Parathyroid adenoma (tissue), 2 donors: ENCODE results near the gene CHMP4B.

ENCODE experiments used
- H2AFZ ChIP-seq: fragments of 300-600 bp; sonication (generic); one replicate; pipeline ENCODE4 v1.7.0; 2017; ENCODE audit warnings: antibody characterized with exemption, mild to moderate bottlenecking
- H3K27ac ChIP-seq: fragments of 300-600 bp; sonication (generic); one replicate; pipeline ENCODE4 v1.7.0; 2017
- H3K27me3 ChIP-seq: fragments of 300-600 bp; sonication (generic); one replicate; pipeline ENCODE4 v1.7.0; 2017; ENCODE audit warnings: low read length; ENCODE audit not compliant: control insufficient read depth, insufficient read depth
- H3K36me3 ChIP-seq: fragments of 300-600 bp; sonication (generic); one replicate; pipeline ENCODE4 v1.7.0; 2017; ENCODE audit warnings: low read length; ENCODE audit not compliant: control insufficient read depth, insufficient read depth
- H3K4me1 ChIP-seq: fragments of 300-600 bp; sonication (generic); one replicate; pipeline ENCODE4 v1.7.0; 2017; ENCODE audit warnings: control low read depth
- H3K4me2 ChIP-seq: fragments of 300-600 bp; sonication (generic); one replicate; pipeline ENCODE4 v1.7.0; 2017; ENCODE audit warnings: low read length
- H3K4me3 ChIP-seq: fragments of 300-600 bp; sonication (generic); one replicate; pipeline ENCODE4 v1.7.0; 2017; ENCODE audit warnings: low read depth, low read length
- H3K79me2 ChIP-seq: fragments of 300-600 bp; sonication (generic); one replicate; pipeline ENCODE4 v1.7.0; 2017; ENCODE audit warnings: control low read depth
- H3K9ac ChIP-seq: fragments of 300-600 bp; sonication (generic); one replicate; pipeline ENCODE4 v1.7.0; 2017; ENCODE audit warnings: mild to moderate bottlenecking
- H3K9me3 ChIP-seq: fragments of 300-600 bp; sonication (generic); one replicate; pipeline ENCODE4 v1.7.0; 2017; ENCODE audit warnings: low read length; ENCODE audit not compliant: control insufficient read depth
- CTCF ChIP-seq: fragments of 300-600 bp; sonication (generic); IDR thresholded peaks from one replicate; pipeline ENCODE4 v1.7.0; 2017; ENCODE audit warnings: antibody characterized with exemption, mild to moderate bottlenecking
- donor health status: primary hyperparathyroidism.

The CHMP4B gene

GRCh38 chr20:33840759-33841435 is 29.7 kb downstream of the CHMP4B start:
- Histone ChIP-seq H3K36me3 (no peaks in the 10 kb centered on the region), H3K27ac (no peak overlapping the region), H3K4me1 (peaks cover 42% of the 10 kb centered on the region), H3K4me2 (no peak overlapping the region), H3K9ac (no peak overlapping the region), H3K79me2 (peaks cover 74% of the 10 kb centered on the region), H3K4me3 (no peak overlapping the region), H3K27me3 (no peaks in the 10 kb centered on the region), H2AFZ (no peak overlapping the region), H3K9me3 (no peaks in the 10 kb centered on the region)
- TF ChIP-seq CTCF: no peak

- Histone ChIP-seq H3K36me3 (no peaks in the 10 kb centered on the region), H3K4me2 (no peak overlapping the region), H3K27ac (no peak overlapping the region), H2AFZ (no peak overlapping the region), H3K4me3 (no peak overlapping the region), H3K9me3 (no peaks in the 10 kb centered on the region), H3K79me2 (peaks cover 74% of the 10 kb centered on the region), H3K9ac (no peak overlapping the region), H3K27me3 (no peaks in the 10 kb centered on the region), H3K4me1 (peaks cover 42% of the 10 kb centered on the region)
- no peak for TF ChIP-seq CTCF
Observed at GRCh38 chr20:33841436-33841799, 30.3 kb downstream of the CHMP4B start.

- H3K9me3 ChIP-seq: no peaks in the 10 kb centered on the region
- H2AFZ ChIP-seq: no peak overlapping the region
- H3K27me3 ChIP-seq: no peaks in the 10 kb centered on the region
- no peak overlapping the region for H3K4me3 ChIP-seq
- no peak overlapping the region for H3K4me2 ChIP-seq
- H3K79me2 ChIP-seq: peaks cover 68% of the 10 kb centered on the region
- no peak overlapping the region for H3K27ac ChIP-seq
- H3K4me1 ChIP-seq: peaks cover 42% of the 10 kb centered on the region
- no peaks in the 10 kb centered on the region for H3K36me3 ChIP-seq
- H3K9ac ChIP-seq: no peak overlapping the region
- no peak for TF ChIP-seq CTCF
Observed at GRCh38 chr20:33842346-33842745, 31.2 kb downstream of the CHMP4B start.

GRCh38 chr20:33843050-33843449 is 31.9 kb downstream of the CHMP4B start:
- Histone ChIP-seq H3K36me3 (no peaks in the 10 kb centered on the region), H3K27ac (no peak overlapping the region), H2AFZ (no peak overlapping the region), H3K79me2 (peaks cover 69% of the 10 kb centered on the region), H3K4me1 (peaks cover 37% of the 10 kb centered on the region), H3K9me3 (no peaks in the 10 kb centered on the region), H3K4me2 (no peak overlapping the region), H3K27me3 (no peaks in the 10 kb centered on the region), H3K4me3 (no peak overlapping the region), H3K9ac (no peak overlapping the region)
- no peak for TF ChIP-seq CTCF

- no peaks in the 10 kb centered on the region for H3K36me3 ChIP-seq
- H3K4me1 ChIP-seq: peaks cover 36% of the 10 kb centered on the region
- H3K9me3 ChIP-seq: no peaks in the 10 kb centered on the region
- peaks cover 69% of the 10 kb centered on the region for H3K79me2 ChIP-seq
- H3K9ac ChIP-seq: no peak overlapping the region
- no peak overlapping the region for H2AFZ ChIP-seq
- H3K4me2 ChIP-seq: peak overlapping the region; percentile 42
- TF ChIP-seq CTCF: no peak
- H3K4me3 ChIP-seq: no peak overlapping the region
- H3K27ac ChIP-seq: no peak overlapping the region
- no peaks in the 10 kb centered on the region for H3K27me3 ChIP-seq
Observed at GRCh38 chr20:33843854-33844253, 32.7 kb downstream of the CHMP4B start.
